ENCODE measurements around the gene PAN3.

PAN3 gene

GRCh38 chr13:28273919-28274318, 135.6 kb downstream of the PAN3 start:
- TF ChIP-seq, protein P1, sequence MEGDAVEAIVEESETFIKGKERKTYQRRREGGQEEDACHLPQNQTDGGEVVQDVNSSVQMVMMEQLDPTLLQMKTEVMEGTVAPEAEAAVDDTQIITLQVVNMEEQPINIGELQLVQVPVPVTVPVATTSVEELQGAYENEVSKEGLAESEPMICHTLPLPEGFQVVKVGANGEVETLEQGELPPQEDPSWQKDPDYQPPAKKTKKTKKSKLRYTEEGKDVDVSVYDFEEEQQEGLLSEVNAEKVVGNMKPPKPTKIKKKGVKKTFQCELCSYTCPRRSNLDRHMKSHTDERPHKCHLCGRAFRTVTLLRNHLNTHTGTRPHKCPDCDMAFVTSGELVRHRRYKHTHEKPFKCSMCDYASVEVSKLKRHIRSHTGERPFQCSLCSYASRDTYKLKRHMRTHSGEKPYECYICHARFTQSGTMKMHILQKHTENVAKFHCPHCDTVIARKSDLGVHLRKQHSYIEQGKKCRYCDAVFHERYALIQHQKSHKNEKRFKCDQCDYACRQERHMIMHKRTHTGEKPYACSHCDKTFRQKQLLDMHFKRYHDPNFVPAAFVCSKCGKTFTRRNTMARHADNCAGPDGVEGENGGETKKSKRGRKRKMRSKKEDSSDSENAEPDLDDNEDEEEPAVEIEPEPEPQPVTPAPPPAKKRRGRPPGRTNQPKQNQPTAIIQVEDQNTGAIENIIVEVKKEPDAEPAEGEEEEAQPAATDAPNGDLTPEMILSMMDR (IDR thresholded peaks at IDR 0.05; ENCODE audit: insufficient read depth, low read depth, low read length, missing control alignments) = no peak
- peak; percentile 8 for DNase-seq (ENCODE audit: low read depth)
- no peak overlapping the region for H3K4me3 ChIP-seq (ENCODE audit: low read depth, low read length)

- TF ChIP-seq, protein P1 (IDR thresholded peaks at IDR 0.05; ENCODE audit: insufficient read depth, low read depth, low read length, missing control alignments) = no peak
- H3K4me3 ChIP-seq (ENCODE audit: low read depth, low read length) = no peak overlapping the region
- peak; percentile 21 for DNase-seq (ENCODE audit: low read depth)
These were observed 144.1 kb downstream of the PAN3 start for GRCh38 chr13:28282451-28282850.

DNA sequence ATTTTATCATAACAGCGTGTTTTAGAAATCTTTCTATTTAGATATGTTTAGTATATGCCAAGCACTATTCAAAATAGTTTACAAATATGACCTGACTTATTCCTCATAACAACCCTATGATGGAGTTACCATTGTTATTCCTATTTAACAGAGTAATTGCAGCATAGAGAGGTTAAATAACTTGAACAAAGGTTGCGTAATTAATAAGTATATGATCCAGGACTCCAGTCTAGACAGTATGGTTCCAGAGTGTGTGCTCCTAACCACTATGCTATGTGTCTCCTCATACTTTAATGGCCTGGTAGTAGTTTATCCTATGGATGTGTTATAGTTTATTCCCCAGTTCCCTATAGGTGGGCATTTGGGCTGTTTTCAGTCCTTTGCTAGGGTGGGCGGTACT, 145.3 kb downstream of the PAN3 start:
- DNase-seq (ENCODE audit: low read depth) = no peak
- TF ChIP-seq, protein P1 (IDR thresholded peaks at IDR 0.05; ENCODE audit: insufficient read depth, low read depth, low read length, missing control alignments) = no peak
- no peak overlapping the region for H3K4me3 ChIP-seq (ENCODE audit: low read depth, low read length)

DNA sequence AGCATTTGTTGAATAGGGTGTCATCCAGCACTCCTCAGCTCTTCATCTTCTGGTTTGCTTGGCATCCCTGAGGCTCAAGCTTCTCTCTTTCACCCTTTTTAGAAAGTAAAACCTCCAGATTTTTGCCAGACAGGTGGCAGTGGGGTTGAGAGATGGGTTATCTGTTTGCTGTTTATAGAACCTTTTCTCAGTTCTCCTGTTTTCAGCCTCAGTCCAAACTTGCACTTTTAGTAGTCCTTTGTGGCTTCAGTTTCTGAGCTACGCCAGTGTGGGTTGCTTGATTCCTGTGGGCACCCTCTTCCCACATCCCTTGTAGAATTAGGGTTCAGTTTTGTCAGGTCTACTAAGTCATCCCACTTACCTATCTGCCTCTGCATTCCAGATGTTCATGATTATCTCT, 147.9 kb downstream of the PAN3 start:
- H3K4me3 ChIP-seq (ENCODE audit: low read depth, low read length) = no peak overlapping the region
- DNase-seq (ENCODE audit: low read depth) = peak; percentile 61
- TF ChIP-seq, protein P1 (IDR thresholded peaks at IDR 0.05; ENCODE audit: insufficient read depth, low read depth, low read length, missing control alignments) = no peak

DNA sequence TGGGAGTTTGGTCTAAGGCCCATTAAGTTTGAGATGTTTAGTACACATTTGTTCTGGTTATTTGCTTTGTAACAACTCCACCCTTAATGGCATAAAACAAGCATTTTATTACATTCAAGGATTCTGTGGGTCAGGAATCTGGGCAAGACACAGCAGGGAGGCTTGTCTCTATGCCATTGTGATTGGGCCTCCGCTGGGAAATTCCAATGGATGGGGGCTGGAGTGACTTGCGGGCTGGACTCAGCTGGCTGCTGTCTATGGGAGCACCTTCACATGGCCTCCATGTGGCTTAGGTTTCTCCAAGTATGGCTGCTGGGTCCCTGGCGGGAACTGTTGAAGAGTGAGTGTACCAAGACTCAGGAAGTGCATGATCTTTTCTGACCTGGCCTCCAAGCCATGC, 159.0 kb downstream of the PAN3 start:
- TF ChIP-seq, protein P1 (IDR thresholded peaks at IDR 0.05; ENCODE audit: insufficient read depth, low read depth, low read length, missing control alignments) = no peak
- no peak for DNase-seq (ENCODE audit: low read depth)
- H3K4me3 ChIP-seq (ENCODE audit: low read depth, low read length) = no peak overlapping the region

DNA sequence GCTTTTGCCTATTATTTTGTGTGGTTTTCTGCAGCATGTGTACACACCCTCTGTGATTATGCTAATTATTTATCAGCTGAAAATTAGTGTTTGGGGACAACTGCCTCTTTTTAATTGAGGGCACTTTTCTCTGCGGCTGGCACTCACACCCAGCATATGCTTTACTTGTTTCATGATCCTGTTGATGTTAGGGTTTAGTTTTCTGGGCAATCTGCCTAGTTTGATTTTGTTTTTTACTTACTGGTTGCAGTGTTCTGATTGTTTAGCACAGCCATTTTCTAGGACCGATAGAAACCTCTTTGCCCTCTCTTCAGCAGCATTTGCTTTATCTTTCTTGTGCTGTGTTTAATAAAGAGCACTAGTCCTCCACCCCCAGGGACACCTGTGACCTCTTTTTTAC, 161.6 kb downstream of the PAN3 start:
- no peak overlapping the region for H3K4me3 ChIP-seq (ENCODE audit: low read depth, low read length)
- TF ChIP-seq, protein P1 (IDR thresholded peaks at IDR 0.05; ENCODE audit: insufficient read depth, low read depth, low read length, missing control alignments) = no peak
- no peak for DNase-seq (ENCODE audit: low read depth)

DNA sequence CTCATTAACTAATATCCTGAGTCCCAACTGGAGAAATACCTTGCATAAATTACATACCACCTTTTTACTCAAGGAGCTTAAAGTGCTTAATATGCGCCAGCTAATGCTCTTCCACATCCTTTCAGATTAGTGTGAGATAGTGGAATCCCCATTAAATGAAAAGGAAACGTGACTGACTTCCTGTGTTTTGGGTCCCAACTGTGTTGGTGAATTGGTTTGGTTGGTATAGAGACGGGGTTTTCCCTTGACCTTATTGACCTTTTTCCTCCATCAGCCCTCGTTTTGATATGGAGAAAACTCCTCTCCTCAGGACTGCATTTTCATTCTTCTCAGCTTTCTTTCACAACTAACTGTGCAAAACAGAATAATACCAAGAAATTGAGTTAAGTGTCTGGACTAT, 163.5 kb downstream of the PAN3 start:
- TF ChIP-seq, protein P1 (IDR thresholded peaks at IDR 0.05; ENCODE audit: insufficient read depth, low read depth, low read length, missing control alignments) = no peak
- H3K4me3 ChIP-seq (ENCODE audit: low read depth, low read length) = no peak overlapping the region
- DNase-seq (ENCODE audit: low read depth) = no peak
